Hepatocyte (in vitro differentiated cells): ENCODE results near the gene APOH. TPM values are rescaled to one million over a fixed set of nuclear protein-coding genes. Genes with fewer than 3 reads are reported as not detected.

Experiments used
- DNase-seq: peaks from one replicate; pipeline ENCODE4 v3.0.0-alpha.2; 2016; ENCODE audit warnings: low spot score
- H2AFZ ChIP-seq: fragments of 200-600 bp; sonication (generic); 2 replicates; pipeline ENCODE4 v1.6.0; 2016; ENCODE audit warnings: antibody characterized with exemption, mild to moderate bottlenecking
- H3K27ac ChIP-seq: fragments of 200-600 bp; sonication (generic); 2 replicates; pipeline ENCODE4 v1.5.1; 2016; ENCODE audit warnings: mild to moderate bottlenecking
- H3K27me3 ChIP-seq: fragments of 200-600 bp; sonication (generic); 2 replicates; pipeline ENCODE4 v1.6.1; 2016
- H3K36me3 ChIP-seq: fragments of 200-600 bp; sonication (generic); replicated peaks from 2 replicates; pipeline ENCODE4 v1.5.1; 2016; ENCODE audit warnings: low read depth; ENCODE audit not compliant: insufficient read depth
- H3K4me1 ChIP-seq: fragments of 200-600 bp; sonication (generic); 2 replicates; pipeline ENCODE4 v1.5.1; 2016; ENCODE audit warnings: mild to moderate bottlenecking, moderate library complexity; ENCODE audit not compliant: insufficient read depth
- H3K4me2 ChIP-seq: fragments of 200-600 bp; sonication (generic); 2 replicates; pipeline ENCODE4 v1.6.0; 2016
- H3K4me3 ChIP-seq: fragments of 200-600 bp; sonication (generic); 2 replicates; pipeline ENCODE4 v1.5.1; 2016; ENCODE audit warnings: mild to moderate bottlenecking
- H3K79me2 ChIP-seq: fragments of 200-600 bp; sonication (generic); 2 replicates; pipeline ENCODE4 v1.6.0; 2017; ENCODE audit warnings: mild to moderate bottlenecking
- H3K9me2 ChIP-seq: fragments of 200-600 bp; sonication (generic); replicated peaks from 2 replicates; pipeline ENCODE4 v1.6.0; 2017; ENCODE audit warnings: mild to moderate bottlenecking; ENCODE audit not compliant: insufficient read depth
- H3K9me3 ChIP-seq: fragments of 200-600 bp; sonication (generic); 2 replicates; pipeline ENCODE4 v1.5.1; 2016; ENCODE audit warnings: low read depth, mild to moderate bottlenecking
- H4K20me1 ChIP-seq: fragments of 200-600 bp; sonication (generic); 2 replicates; pipeline ENCODE4 v1.6.0; 2016; ENCODE audit warnings: mild to moderate bottlenecking; ENCODE audit not compliant: insufficient read depth, poor library complexity, severe bottlenecking
- EZH2 ChIP-seq: fragments of 200-600 bp; sonication (generic); IDR thresholded peaks from 2 replicates; pipeline ENCODE4 v1.6.1; 2016; ENCODE audit warnings: antibody characterized with exemption, mild to moderate bottlenecking, borderline replicate concordance
- EZH2phosphoT487 ChIP-seq: fragments of 200-600 bp; sonication (generic); IDR thresholded peaks from one replicate; pipeline ENCODE4 v1.6.1; 2018; ENCODE audit warnings: antibody characterized with exemption, mild to moderate bottlenecking, low read depth, moderate library complexity; ENCODE audit not compliant: unreplicated experiment, severe bottlenecking
- WGBS: methylation state at CpG from one replicate; pipeline ENCODE4 v1.1.6; 2016; ENCODE audit warnings: low lambda C conversion rate; ENCODE audit errors: missing lambda C conversion rate; 5-methylcytosine and 5-hydroxymethylcytosine counted together
- polyA plus RNA-seq: library from polyadenylated mRNA; unstranded; fragments of >200 nt; fragmentation: Nextera tagmentation; extraction: Ambion mirVana; gene quantifications from 2 replicates; pipeline ENCODE4 v1.2.1, GENCODE V29; 2016
- total RNA-seq: library from RNA; depleted of rRNA; stranded (reverse); fragments of >200 nt; gene quantifications from 2 replicates; pipeline ENCODE4 v1.2.3, GENCODE V29; 2014
- TF ChIP-seq, protein P1 (sequence below): fragments of 200-600 bp; sonication (generic); IDR thresholded peaks from 2 replicates; pipeline ENCODE4 v1.5.1; 2016; ENCODE audit warnings: antibody characterized with exemption, mild to moderate bottlenecking; ENCODE audit not compliant: poor library complexity

Gene APOH
- total and polyA plus RNA-seq, 2 experiments from 2014 or later = 374 to 449 TPM

DNA sequence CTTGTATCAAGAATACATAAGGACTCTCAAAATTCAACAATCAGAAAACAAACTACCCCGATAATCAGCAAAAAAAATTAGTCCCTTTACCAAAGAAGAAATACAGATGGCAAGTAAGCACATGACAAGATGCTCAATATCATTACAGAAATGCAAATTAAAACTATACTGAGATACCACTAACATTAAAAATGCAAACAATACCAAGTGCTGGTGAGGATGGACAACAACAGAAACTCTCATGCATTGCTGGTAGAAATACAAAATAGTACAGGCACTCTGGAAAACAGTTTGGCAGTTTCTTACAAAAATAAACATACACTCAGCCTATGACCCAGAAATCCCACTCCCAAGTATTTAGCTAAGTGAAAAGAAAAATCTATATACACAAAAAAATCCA is 44.8 kb downstream of the APOH start:
- Histone ChIP-seq H2AFZ (no peak overlapping the region), H3K27ac (no peak overlapping the region), H4K20me1 (no peaks in the 10 kb centered on the region), H3K79me2 (peaks cover 26% of the 10 kb centered on the region), H3K27me3 (no peaks in the 10 kb centered on the region), H3K4me1 (no peaks in the 10 kb centered on the region), H3K9me2 (no peaks in the 10 kb centered on the region), H3K4me3 (no peak overlapping the region), H3K9me3 (no peaks in the 10 kb centered on the region), H3K36me3 (no peaks in the 10 kb centered on the region), H3K4me2 (no peak overlapping the region)
- no peak for DNase-seq
- 100% methylated on average over 1 of the region's 1 CpG for WGBS
- no peak for TF ChIP-seq EZH2
- TF ChIP-seq, protein P1, sequence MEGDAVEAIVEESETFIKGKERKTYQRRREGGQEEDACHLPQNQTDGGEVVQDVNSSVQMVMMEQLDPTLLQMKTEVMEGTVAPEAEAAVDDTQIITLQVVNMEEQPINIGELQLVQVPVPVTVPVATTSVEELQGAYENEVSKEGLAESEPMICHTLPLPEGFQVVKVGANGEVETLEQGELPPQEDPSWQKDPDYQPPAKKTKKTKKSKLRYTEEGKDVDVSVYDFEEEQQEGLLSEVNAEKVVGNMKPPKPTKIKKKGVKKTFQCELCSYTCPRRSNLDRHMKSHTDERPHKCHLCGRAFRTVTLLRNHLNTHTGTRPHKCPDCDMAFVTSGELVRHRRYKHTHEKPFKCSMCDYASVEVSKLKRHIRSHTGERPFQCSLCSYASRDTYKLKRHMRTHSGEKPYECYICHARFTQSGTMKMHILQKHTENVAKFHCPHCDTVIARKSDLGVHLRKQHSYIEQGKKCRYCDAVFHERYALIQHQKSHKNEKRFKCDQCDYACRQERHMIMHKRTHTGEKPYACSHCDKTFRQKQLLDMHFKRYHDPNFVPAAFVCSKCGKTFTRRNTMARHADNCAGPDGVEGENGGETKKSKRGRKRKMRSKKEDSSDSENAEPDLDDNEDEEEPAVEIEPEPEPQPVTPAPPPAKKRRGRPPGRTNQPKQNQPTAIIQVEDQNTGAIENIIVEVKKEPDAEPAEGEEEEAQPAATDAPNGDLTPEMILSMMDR = no peak
- TF ChIP-seq EZH2phosphoT487 = no peak

- Histone ChIP-seq H3K79me2 (peaks cover 20% of the 10 kb centered on the region), H3K27me3 (no peaks in the 10 kb centered on the region), H3K36me3 (no peaks in the 10 kb centered on the region), H3K4me1 (no peaks in the 10 kb centered on the region), H3K9me2 (no peaks in the 10 kb centered on the region), H3K27ac (no peak overlapping the region), H4K20me1 (no peaks in the 10 kb centered on the region), H3K4me3 (no peak overlapping the region), H3K9me3 (no peaks in the 10 kb centered on the region), H2AFZ (no peak overlapping the region), H3K4me2 (no peak overlapping the region)
- no peak for DNase-seq
- TF ChIP-seq, protein P1 = no peak
- no peak for TF ChIP-seq EZH2
- TF ChIP-seq EZH2phosphoT487 = no peak
Measured at GRCh38 chr17:66183529-66183928, 45.7 kb downstream of the APOH start.

- no peaks in the 10 kb centered on the region for H3K79me2 ChIP-seq
- 92% methylated on average over 4 of the region's 4 CpGs for WGBS
- TF ChIP-seq EZH2phosphoT487 = no peak
- TF ChIP-seq, protein P1 = no peak
- TF ChIP-seq EZH2 = no peak
Measured at GRCh38 chr17:66178642-66179041, 50.6 kb downstream of the APOH start.

GRCh38 chr17:66177048-66177447 is 52.2 kb downstream of the APOH start:
- Histone ChIP-seq H3K4me1 (no peaks in the 10 kb centered on the region), H3K36me3 (no peaks in the 10 kb centered on the region), H3K9me2 (no peaks in the 10 kb centered on the region), H3K4me3 (no peak overlapping the region), H2AFZ (no peak overlapping the region), H3K27ac (no peak overlapping the region), H3K79me2 (no peaks in the 10 kb centered on the region), H3K27me3 (no peaks in the 10 kb centered on the region), H3K9me3 (no peaks in the 10 kb centered on the region), H4K20me1 (no peaks in the 10 kb centered on the region), H3K4me2 (no peak overlapping the region)
- DNase-seq = no peak
- TF ChIP-seq, protein P1 = no peak
- TF ChIP-seq EZH2 (no peak), EZH2phosphoT487 (no peak)

More at GRCh38 chr17:66178642-66179041, 50.6 kb downstream of the APOH start:
- Histone ChIP-seq H4K20me1 (no peaks in the 10 kb centered on the region), H2AFZ (no peak overlapping the region), H3K27me3 (no peaks in the 10 kb centered on the region), H3K4me2 (no peak overlapping the region), H3K36me3 (no peaks in the 10 kb centered on the region), H3K4me1 (no peaks in the 10 kb centered on the region), H3K9me3 (no peaks in the 10 kb centered on the region), H3K27ac (no peak overlapping the region), H3K4me3 (no peak overlapping the region), H3K9me2 (no peaks in the 10 kb centered on the region)
- DNase-seq = no peak
